ENCODE measurements around the gene BIN1. TPM values are rescaled to one million over a fixed set of nuclear protein-coding genes. Genes with fewer than 3 reads are reported as not detected.

The BIN1 gene
- total and polyA plus RNA-seq, 2 experiments from 2014 or later = 23.9 to 33.0 TPM

- H2AFZ ChIP-seq = no peak overlapping the region
- H3K36me3 ChIP-seq (ENCODE audit: low read depth) = no peaks in the 10 kb centered on the region
- in situ Hi-C loops (cut with MboI) = no loop called here
- no peak overlapping the region for H3K27ac ChIP-seq
- H3K9me2 ChIP-seq (ENCODE audit: insufficient read depth) = no peaks in the 10 kb centered on the region
- H3K4me1 ChIP-seq (ENCODE audit: insufficient read depth) = no peaks in the 10 kb centered on the region
- no peak overlapping the region for H3K4me2 ChIP-seq (ENCODE audit: unreplicated experiment)
- TF ChIP-seq EZH2phosphoT487 (IDR thresholded peaks at IDR 0.05; ENCODE audit: insufficient read depth, low read depth) (no peak), EZH2 (IDR thresholded peaks at IDR 0.05; ENCODE audit: insufficient read depth, poor library complexity, severe bottlenecking) (no peak)
- WGBS, 2 experiments (ENCODE audit: low coverage in 1 of 2, low lambda C conversion rate in 2 of 2, missing lambda C conversion rate in 2 of 2) = 64 to 66% methylated on average over 5 of the region's 5 CpGs
- no peaks in the 10 kb centered on the region for H3F3A ChIP-seq (ENCODE audit: insufficient read depth)
- no peaks in the 10 kb centered on the region for H3K27me3 ChIP-seq (replicated peaks; ENCODE audit: insufficient read depth)
- H3K4me3 ChIP-seq = no peak overlapping the region
- H3K9me3 ChIP-seq (ENCODE audit: low read depth) = no peaks in the 10 kb centered on the region
- H3K9ac ChIP-seq = no peak overlapping the region
- H4K20me1 ChIP-seq (ENCODE audit: insufficient read depth) = no peaks in the 10 kb centered on the region
- DNase-seq = no peak
- H3K79me2 ChIP-seq (ENCODE audit: insufficient read depth) = no peaks in the 10 kb centered on the region
Measured at GRCh38 chr2:127001751-127002150, 105.2 kb downstream of the BIN1 start.

- Histone ChIP-seq H2AFZ (no peak overlapping the region), H3K4me3 (no peak overlapping the region), H4K20me1 (ENCODE audit: insufficient read depth) (no peaks in the 10 kb centered on the region), H3K36me3 (ENCODE audit: low read depth) (no peaks in the 10 kb centered on the region), H3K27ac (no peak overlapping the region), H3K27me3 (replicated peaks; ENCODE audit: insufficient read depth) (no peaks in the 10 kb centered on the region), H3K4me2 (ENCODE audit: unreplicated experiment) (no peak overlapping the region), H3K79me2 (ENCODE audit: insufficient read depth) (no peaks in the 10 kb centered on the region), H3K9ac (no peak overlapping the region), H3F3A (ENCODE audit: insufficient read depth) (no peaks in the 10 kb centered on the region), H3K9me2 (ENCODE audit: insufficient read depth) (no peaks in the 10 kb centered on the region), H3K4me1 (ENCODE audit: insufficient read depth) (no peaks in the 10 kb centered on the region), H3K9me3 (ENCODE audit: low read depth) (no peaks in the 10 kb centered on the region)
- no peak for DNase-seq
- in situ Hi-C loops (cut with MboI) = no loop called here
- WGBS, 2 experiments (ENCODE audit: low coverage in 1 of 2, low lambda C conversion rate in 2 of 2, missing lambda C conversion rate in 2 of 2) = 86 to 90% methylated on average over 5 of the region's 5 CpGs
- no peak for TF ChIP-seq EZH2 (IDR thresholded peaks at IDR 0.05; ENCODE audit: insufficient read depth, poor library complexity, severe bottlenecking)
- no peak for TF ChIP-seq EZH2phosphoT487 (IDR thresholded peaks at IDR 0.05; ENCODE audit: insufficient read depth, low read depth)
Measured at GRCh38 chr2:127000937-127001336, 106.0 kb downstream of the BIN1 start.

GRCh38 chr2:127000194-127000593 lies 106.8 kb downstream of the BIN1 start:
- no peak for DNase-seq
- no peaks in the 10 kb centered on the region for H3K9me2 ChIP-seq (ENCODE audit: insufficient read depth)
- no peak overlapping the region for H3K27ac ChIP-seq
- H4K20me1 ChIP-seq (ENCODE audit: insufficient read depth) = no peaks in the 10 kb centered on the region
- in situ Hi-C loops (cut with MboI) = no loop called here
- H3K36me3 ChIP-seq (ENCODE audit: low read depth) = no peaks in the 10 kb centered on the region
- no peaks in the 10 kb centered on the region for H3K79me2 ChIP-seq (ENCODE audit: insufficient read depth)
- WGBS, 2 experiments (ENCODE audit: low coverage in 1 of 2, low lambda C conversion rate in 2 of 2, missing lambda C conversion rate in 2 of 2) = 84 to 89% methylated on average over 3 of the region's 3 CpGs
- TF ChIP-seq EZH2phosphoT487 (IDR thresholded peaks at IDR 0.05; ENCODE audit: insufficient read depth, low read depth) (no peak), EZH2 (IDR thresholded peaks at IDR 0.05; ENCODE audit: insufficient read depth, poor library complexity, severe bottlenecking) (no peak)
- no peak overlapping the region for H3K4me2 ChIP-seq (ENCODE audit: unreplicated experiment)
- no peak overlapping the region for H3K9ac ChIP-seq
- no peaks in the 10 kb centered on the region for H3F3A ChIP-seq (ENCODE audit: insufficient read depth)
- H3K27me3 ChIP-seq (replicated peaks; ENCODE audit: insufficient read depth) = no peaks in the 10 kb centered on the region; the same call in 1 of the 2 replicates
- H3K4me1 ChIP-seq (ENCODE audit: insufficient read depth) = no peaks in the 10 kb centered on the region
- no peak overlapping the region for H2AFZ ChIP-seq
- H3K9me3 ChIP-seq (ENCODE audit: low read depth) = no peaks in the 10 kb centered on the region
- H3K4me3 ChIP-seq = no peak overlapping the region

- Histone ChIP-seq H3K9ac (no peak overlapping the region), H3F3A (ENCODE audit: insufficient read depth) (no peaks in the 10 kb centered on the region), H4K20me1 (ENCODE audit: insufficient read depth) (no peaks in the 10 kb centered on the region), H3K9me3 (ENCODE audit: low read depth) (no peaks in the 10 kb centered on the region), H3K79me2 (ENCODE audit: insufficient read depth) (no peaks in the 10 kb centered on the region), H2AFZ (no peak overlapping the region), H3K36me3 (ENCODE audit: low read depth) (no peaks in the 10 kb centered on the region), H3K27ac (no peak overlapping the region), H3K27me3 (replicated peaks; ENCODE audit: insufficient read depth) (no peaks in the 10 kb centered on the region; the same call in 1 of the 2 replicates), H3K4me1 (ENCODE audit: insufficient read depth) (no peaks in the 10 kb centered on the region), H3K9me2 (ENCODE audit: insufficient read depth) (no peaks in the 10 kb centered on the region), H3K4me2 (ENCODE audit: unreplicated experiment) (no peak overlapping the region), H3K4me3 (no peak overlapping the region)
- TF ChIP-seq EZH2phosphoT487 (IDR thresholded peaks at IDR 0.05; ENCODE audit: insufficient read depth, low read depth) = no peak
- no peak for TF ChIP-seq EZH2 (IDR thresholded peaks at IDR 0.05; ENCODE audit: insufficient read depth, poor library complexity, severe bottlenecking)
- in situ Hi-C loops (cut with MboI) = no loop called here
- DNase-seq = no peak
- 70% methylated on average over 5 of the region's 5 CpGs for WGBS, 2 experiments (ENCODE audit: low coverage in 1 of 2, low lambda C conversion rate in 2 of 2, missing lambda C conversion rate in 2 of 2)
Measured at GRCh38 chr2:126999106-126999756, 107.7 kb downstream of the BIN1 start.

GRCh38 chr2:126998486-126998885 lies 108.5 kb downstream of the BIN1 start:
- Histone ChIP-seq H2AFZ (no peak overlapping the region), H3K4me1 (ENCODE audit: insufficient read depth) (no peaks in the 10 kb centered on the region), H3K27ac (no peak overlapping the region), H3K79me2 (ENCODE audit: insufficient read depth) (no peaks in the 10 kb centered on the region), H3K9me3 (ENCODE audit: low read depth) (no peaks in the 10 kb centered on the region), H3K36me3 (ENCODE audit: low read depth) (no peaks in the 10 kb centered on the region), H3K9ac (no peak overlapping the region), H3F3A (ENCODE audit: insufficient read depth) (no peaks in the 10 kb centered on the region), H3K4me3 (no peak overlapping the region), H3K4me2 (ENCODE audit: unreplicated experiment) (no peak overlapping the region), H3K27me3 (replicated peaks; ENCODE audit: insufficient read depth) (no peaks in the 10 kb centered on the region; the same call in 1 of the 2 replicates), H3K9me2 (ENCODE audit: insufficient read depth) (no peaks in the 10 kb centered on the region), H4K20me1 (ENCODE audit: insufficient read depth) (no peaks in the 10 kb centered on the region)
- in situ Hi-C loops (cut with MboI) = no loop called here
- DNase-seq = no peak
- no peak for TF ChIP-seq EZH2 (IDR thresholded peaks at IDR 0.05; ENCODE audit: insufficient read depth, poor library complexity, severe bottlenecking)

Small RNA genes within 50 kb of the gene (small RNA-seq; reads per million reads assigned to genes)
- gene RNU7-182P (ENCODE audit: low read depth, low replicate concordance) = not detected

Other genes with a start within 250 kb of the BIN1 start
- gene TEX51, start 208.3 kb downstream of the BIN1 start, total RNA-seq (2014; rRNA removed; shearing (Covaris generic)) = not detected in 2 replicates
- not detected in 2 replicates for gene TEX51, start 208.3 kb downstream of the BIN1 start, polyA plus RNA-seq (2016; fragmentation: Nextera tagmentation; extraction: Ambion mirVana)
- 0.13 and 0.65 TPM in 2 replicates for gene CYP27C1, start 113.1 kb upstream of the BIN1 start, total RNA-seq (2014; rRNA removed; shearing (Covaris generic))
- 0.70 and 0.73 TPM in 2 replicates for gene CYP27C1, start 113.1 kb upstream of the BIN1 start, polyA plus RNA-seq (2016; fragmentation: Nextera tagmentation; extraction: Ambion mirVana)
- gene ERCC3, start 187.0 kb upstream of the BIN1 start, total RNA-seq (2014; rRNA removed; shearing (Covaris generic)) = 38.8 and 42.9 TPM in 2 replicates
- 37.5 and 41.8 TPM in 2 replicates for gene ERCC3, start 187.0 kb upstream of the BIN1 start, polyA plus RNA-seq (2016; fragmentation: Nextera tagmentation; extraction: Ambion mirVana)